ENCODE data around the gene SH3YL1.

SH3YL1 gene

DNA sequence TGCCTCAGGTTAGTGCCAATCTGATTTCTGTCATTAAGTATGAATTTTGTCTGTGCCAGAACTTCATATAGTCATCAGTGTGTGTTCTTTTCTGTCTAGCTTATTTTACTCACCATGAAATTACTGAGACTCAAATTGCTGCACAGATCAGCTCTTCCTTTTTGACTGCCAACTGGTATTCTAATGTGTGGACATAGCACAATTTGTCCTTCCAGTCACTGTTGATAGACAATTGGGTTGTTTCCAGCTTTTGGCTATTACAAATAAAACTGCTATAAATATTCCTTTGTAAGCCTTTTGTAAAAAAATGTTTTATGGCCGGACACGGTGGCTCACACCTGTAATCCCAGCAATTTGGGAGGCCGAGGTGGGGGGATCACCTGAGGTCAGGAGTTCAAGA is 7.7 kb downstream of the SH3YL1 start:
- DNase-seq, result no peak

DNA sequence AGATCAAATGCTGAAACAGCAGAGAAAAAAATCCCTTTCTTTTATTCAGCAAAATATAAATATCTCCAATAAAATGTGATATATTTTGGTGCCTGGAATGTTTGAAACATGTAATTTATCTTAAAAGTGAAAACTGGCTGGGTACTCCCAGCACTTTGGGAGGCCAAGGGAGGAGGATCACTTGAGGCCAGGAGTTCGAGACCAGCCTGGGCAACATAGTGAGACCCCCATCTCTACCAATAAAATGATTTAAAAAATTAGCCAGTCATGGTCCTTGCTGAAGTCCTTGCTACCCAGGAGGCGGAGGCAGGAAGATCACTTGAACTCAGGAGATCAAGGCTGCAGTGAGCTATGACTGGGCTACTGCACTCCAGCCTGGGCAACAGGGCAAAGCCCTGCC is 8.6 kb downstream of the SH3YL1 start:
- DNase-seq, result no peak

DNA sequence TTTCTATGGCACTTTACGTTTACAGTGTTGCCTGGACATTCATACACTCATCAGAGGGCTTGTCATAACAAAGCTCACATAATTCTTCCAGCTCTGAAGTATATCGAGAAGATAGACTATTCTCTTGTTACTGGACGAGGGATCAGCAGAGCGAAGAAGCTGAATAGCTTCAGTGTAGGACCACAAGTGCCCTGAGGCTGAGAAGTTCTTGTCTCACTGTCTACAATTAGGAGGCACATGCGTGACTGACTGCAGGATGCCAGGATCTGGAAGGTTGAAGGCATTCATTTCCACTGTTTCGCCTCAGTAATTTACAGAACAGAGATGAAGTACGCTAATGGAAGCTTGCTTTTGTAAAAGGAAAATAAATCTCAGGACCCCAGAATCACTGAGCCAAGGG is 9.6 kb downstream of the SH3YL1 start:
- no peak for DNase-seq

DNA sequence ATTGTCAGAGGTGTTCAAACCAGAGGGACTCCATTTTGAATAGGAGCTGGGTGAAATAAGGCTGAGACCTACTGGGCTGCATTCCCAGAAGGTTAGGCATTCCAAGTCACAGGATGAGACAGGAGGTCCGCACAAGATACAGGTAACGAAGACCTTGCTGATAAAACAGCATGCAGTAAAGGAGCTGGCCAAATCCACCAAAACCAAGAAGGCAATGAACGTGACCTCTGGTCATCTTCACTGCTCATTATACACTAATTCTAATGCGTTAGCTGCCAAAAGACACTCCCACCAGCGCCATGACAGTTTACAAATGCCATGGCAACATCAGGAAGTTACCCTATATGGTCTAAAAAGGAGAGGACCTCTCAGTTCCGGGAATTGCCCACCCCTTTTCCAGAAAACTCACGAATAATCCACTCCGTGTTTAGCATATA is 10.6 kb downstream of the SH3YL1 start:
- no peak for DNase-seq

DNA sequence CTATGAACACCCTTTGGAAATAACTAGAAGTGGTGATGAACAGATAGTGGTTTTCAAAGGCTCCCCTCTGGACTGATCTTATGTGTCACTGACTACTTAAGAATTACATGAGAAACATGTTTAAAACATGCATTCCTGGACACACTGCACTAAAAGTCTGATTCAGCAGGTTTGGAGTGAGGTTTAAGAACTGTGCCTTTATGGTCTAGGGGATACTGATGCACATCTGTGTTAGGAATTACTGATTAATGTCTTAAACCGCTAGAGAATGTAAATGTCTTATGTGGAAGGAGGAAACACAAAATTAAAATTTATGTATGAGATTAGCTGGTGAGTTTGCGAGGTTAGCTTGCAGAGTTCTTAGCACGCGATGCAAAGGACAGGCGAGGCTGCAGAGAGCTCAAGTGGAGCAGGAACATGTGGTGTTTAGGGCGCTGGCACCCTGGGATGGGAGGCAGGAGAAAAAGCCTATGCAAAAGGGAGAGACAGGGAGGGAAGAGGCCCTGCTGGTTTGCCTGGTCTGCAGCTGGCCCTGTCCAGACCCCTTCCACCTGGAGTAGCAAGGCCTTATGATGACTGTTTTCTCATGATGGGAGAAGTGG is 11.7 kb downstream of the SH3YL1 start:
- no peak for DNase-seq

DNA sequence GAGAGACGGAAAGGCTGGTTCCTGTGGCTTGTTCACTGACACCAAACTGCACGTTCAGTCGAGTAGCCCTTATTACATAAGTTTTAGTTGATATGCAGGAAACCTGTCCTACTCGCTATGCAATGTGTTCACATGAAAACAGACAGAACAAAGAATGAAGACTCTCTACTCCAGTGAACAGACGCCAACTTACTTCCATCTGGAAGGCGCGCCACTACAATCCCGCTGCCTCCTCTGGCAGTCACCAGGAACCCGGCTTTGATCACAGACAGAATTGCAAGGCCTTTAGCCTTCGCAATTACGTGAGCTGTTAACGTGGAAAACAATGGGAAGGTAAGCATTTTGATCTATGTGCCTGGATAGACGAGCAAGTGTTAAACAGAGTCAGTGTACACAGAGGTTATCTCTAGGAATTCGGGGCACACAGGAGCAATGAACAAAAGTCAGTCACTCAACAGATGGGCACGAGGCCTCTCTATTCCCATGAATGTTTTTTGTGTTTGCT is 14.2 kb downstream of the SH3YL1 start:
- DNase-seq, result no peak

DNA sequence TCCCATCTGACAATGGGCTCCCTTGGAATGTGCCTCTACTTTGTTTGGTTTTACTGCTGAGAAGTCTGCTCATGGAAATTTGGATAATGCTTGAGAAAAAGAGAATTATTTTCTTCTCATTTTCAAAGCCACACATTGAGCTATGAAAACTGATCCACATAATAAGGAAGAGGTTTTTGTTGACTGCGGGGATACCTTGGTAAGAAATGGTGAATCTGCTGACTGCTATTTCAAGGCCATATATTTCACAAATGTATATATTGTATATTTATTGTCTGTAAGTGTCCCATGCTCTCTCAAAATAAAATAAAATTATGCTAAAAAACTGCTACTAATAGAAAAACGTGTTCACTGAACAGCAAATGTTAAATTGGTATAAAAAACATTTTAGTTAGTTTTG is 15.1 kb downstream of the SH3YL1 start:
- DNase-seq, result no peak

DNA sequence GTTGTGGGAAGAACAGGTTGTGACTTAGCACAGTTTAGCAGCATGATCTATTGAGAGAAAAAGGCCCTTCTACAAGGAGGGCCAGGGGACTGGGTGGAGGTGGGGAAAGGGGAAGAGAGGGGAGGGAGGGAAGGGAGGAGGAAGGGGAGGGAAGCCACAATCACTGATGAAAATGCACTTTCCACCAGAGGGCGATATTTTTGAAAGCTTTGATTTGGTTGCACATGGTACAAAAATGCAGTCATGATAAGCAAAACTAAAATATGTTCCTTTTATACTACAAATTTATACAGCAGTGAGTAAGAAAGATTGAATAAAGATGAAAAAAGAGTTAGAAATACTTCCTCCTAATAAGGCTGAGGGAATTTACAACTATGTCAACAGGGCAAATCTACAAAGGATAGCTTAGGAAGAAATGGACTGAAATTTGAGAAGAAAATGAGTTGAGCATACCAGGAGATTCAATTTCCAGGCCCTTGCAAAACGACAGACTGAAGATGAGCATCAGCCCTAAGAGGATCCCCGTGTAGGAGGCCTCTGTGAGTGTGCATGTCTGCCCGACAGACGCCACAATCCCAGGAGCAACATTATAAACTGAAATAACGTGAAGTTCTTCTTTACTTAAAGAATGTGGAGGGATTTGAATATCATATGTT is 17.2 kb downstream of the SH3YL1 start:
- DNase-seq, result peak in 1 of 2 donors; percentile 46

DNA sequence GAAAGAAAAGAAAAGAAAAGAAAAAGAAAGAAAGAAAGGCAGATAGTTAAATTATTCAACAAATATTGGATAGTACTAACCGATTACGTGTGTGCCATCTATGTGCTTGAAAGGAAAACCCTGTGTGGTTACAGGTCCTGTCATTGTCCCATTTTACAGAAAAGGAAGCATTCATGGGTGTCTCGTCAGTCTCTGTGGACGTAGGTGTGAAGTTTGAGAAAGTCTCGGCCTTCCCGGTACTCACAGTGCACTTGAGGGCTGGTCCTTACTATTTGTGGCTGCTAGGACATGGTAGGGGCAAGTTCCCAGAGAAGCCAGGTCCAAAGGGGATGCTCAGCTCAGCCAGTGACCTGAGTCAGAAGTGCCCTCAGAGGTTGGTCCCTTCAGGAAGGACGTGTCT is 19.3 kb downstream of the SH3YL1 start:
- no peak for DNase-seq

DNA sequence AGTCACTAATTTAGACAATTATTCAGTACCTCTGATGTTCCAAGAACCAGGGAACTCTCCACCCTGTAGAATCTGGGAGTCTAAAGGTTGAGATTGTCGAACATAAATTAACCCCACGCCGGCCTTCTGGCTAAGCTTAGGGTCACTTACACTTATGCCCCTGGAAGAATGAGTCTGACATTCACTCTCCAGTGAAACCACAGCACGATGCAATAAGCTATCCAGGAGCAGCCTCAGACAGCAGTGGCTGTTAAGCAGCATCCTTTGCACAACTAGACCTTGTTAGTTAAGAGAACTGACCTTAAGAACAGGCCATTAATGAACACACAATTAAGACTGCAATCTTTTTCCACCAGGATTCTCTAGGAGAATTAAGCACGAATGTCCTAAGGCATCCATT is 25.0 kb downstream of the SH3YL1 start:
- DNase-seq, result no peak

DNA sequence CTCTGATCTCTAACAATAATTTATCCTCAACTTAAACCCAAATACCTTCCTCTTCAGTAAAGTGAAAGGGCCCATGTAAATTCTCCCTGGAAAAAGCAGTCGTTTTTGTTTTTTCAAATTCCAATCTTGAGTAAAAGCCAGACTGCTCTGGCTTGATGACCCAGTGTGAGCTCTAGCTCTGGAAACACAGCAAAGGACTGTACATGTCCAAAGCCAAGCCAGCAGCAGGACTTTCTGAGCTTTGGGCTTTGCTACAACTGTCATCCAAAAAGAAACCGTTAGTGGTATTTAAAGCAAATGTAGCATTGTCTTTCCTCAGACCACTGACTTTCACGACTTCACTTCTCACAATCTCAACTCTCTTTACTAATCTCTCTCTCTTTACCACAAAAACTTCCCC is 25.4 kb downstream of the SH3YL1 start:
- no peak for DNase-seq

DNA sequence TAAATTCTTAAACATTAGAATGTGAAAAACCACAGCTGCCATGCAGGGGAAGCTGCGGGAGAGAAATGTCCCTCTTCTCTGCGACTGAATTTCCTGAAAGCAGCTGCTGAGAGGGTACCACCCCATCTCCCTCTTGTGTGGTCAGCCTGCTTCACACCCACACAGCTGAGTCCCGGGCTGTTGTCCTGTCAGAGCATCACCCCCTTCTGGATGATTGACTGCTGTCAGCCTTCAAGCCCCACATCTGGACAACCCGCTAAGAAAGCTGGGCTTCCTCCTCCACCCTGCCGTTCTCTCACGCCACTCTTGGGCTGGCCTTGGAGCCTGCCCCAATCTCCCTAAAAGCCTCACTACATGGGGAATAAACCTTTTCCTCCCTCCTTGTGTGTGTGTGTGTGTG is 26.0 kb downstream of the SH3YL1 start:
- no peak for DNase-seq

DNA sequence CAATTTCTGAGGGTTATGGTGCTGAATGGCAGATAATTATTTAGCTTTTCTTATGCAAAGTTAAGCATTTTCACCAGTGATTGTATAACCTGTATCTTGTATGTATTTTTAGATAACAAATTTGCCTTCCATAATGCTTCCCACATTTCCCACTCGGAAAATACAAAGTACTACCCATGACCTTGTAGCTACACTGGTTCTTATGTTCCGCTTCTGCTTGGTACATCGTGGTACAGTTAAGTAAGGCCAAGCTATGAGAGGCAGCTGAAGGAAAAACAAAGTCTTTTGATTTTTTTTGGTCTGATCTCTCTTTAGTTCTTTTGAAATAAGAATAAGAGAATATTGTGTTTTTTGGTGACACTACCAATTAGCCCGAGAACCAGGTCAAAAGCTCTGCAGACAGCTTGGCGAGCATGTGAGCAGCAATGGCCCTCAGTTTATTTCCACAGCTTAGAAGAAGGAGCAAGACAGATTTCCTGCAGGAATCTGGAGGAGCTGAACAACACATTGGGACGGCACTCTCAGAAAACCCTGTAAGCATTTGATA is 26.8 kb downstream of the SH3YL1 start:
- no peak for DNase-seq

DNA sequence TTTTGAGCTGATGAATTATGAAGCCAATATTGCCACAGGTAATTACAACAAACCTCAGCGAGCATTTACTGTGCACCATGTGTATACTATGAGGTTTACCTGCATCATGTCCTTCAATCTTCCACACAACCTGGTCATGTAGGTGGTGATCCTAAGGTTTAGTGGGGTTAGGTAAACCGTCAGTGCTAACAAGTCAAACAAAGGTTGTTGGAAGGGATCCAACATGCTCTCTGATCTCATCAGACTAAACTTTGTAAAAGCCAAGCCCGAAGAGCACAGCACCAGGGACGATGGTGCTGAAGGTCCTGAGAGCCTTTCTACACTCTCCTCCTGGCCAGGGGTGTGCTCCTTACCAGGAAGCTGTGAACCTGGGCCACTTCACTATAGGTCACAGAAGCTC is 29.4 kb downstream of the SH3YL1 start:
- no peak for DNase-seq

DNA sequence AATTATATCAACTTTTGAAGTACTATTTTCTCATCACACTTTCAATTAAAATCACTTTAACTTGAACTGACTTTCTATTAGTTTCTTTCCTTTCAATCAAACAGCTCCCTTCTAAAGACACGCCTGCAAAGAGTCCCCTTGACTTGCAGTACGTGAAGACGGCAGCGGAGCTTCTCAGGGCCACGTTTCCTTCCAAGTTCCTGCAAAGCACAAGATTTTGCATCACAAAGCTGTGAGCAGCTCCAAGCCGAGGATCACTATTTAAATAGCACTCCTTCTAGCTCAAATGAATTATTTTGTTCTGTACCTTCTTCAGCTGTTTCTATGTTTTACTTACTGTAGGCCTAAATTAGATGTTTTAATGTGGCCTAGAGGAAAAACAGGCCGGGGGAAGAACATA is 30.8 kb downstream of the SH3YL1 start:
- no peak for DNase-seq

DNA sequence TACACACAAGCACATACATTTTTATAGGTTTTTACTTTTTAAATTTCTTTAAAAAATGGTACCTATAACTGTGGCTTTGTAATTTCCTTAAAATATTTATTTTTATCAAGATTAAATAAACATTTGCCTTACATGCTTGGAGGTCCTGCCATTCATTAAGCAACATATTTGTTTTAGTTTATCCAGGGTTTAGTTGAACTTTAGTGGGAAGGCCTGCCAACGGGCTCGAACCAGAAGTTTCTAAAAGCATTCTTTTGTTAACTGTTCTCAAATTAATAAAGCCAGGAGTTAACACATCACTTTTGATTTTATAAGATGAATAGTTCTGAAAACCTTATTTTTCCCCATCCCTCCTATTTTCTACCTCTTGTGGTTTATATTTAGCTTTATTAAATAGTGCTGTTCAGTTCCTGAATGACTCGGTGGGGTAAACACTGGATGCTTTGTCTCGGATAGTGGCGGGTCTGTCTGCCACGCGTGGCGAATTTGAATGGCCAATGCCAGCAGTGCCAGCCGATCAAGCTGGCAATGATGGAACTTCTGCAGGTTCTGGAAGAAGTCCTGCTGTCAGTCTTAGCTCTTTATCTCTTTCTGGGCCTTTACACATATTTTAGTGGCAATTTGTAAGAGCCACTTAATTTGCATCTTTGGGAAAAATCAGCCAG is 32.2 kb downstream of the SH3YL1 start:
- no peak for DNase-seq

DNA sequence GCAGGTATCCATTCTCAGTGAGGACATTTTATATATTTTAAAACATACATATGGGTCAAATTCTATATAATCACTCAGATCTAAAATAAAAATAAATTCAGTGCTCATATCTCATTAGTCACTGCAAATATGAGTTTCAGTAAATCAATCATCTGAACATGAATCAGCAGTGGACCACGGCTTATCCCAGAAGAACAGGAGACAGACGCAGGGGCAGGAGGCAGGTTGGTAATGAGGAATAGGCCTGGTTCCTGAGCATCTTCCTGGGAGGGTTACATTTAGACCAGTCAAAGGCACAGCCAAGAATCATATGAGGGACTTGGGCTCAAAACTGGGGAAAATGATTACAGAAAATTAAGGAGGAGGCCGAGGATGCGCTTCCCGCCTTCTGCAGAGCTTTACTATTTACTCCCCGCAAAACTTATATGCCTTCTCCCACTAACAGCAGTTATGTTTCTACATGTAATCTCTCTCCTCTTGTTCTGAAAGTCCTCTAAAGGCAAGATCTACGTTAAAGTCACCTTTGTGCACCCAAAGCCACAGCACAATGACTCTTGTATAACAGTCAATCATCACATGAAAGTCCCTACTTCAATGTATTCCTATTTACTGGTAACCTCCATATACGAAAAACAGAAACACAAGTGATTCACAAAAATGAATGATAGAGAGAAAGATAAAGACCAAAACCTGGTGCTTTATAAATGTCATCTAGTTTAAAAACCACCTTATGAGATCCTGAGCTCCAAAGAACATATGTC is 35.1 kb downstream of the SH3YL1 start:
- no peak for DNase-seq

DNA sequence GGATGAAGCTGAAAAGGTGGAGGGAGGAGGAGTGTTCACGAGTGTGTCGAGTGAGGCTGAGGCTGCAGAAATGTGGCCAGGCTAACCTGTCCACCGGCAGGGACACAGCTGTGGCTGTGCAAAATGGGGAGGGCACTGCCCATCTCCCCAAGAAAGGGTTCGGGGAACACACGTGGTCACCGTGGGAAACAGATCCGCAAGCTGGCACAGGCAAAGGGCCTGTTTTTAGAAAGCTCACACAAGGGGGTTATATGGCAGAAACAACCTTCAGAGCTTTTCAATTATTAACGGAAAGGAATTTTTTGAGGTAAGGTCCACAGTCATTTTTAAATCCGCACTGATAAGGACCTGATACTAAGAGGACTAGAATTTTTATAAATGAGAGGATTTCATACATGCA is 35.7 kb downstream of the SH3YL1 start:
- DNase-seq, result no peak

DNA sequence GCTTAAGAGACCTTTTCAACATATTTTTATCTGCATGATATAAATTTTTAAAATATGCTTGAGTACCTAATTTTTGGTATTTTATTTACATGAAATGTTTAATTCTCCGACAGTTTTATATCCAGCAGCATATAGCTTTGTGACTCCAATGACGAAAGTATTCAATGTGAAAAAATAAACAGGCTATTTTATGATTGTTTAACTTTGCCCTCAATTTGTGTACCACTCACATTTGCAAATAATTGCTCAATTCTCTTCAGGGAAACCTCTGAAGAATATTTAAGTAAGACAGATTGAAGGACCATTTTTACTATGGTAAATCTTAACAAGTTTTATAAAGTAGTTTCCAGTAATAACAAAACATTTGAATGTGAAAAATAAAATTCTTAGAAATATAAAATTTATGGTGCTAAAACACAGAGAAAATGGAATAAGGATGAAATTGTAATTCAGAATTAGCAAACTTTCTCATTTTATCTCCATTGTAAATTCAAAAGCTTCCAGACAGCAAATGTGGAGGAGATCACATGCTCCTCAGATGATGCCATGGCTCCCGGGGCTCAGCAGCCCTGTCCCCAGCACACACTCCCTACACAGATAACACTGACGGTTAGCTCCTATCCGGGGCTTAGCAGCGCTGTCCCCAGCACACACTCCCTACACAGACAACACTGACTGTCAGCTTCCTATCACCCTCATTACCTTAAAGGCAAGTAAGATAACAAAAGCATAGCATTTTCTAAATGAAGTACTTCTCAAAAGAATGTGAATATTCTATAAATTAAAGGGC is 39.7 kb downstream of the SH3YL1 start:
- DNase-seq, result no peak

DNA sequence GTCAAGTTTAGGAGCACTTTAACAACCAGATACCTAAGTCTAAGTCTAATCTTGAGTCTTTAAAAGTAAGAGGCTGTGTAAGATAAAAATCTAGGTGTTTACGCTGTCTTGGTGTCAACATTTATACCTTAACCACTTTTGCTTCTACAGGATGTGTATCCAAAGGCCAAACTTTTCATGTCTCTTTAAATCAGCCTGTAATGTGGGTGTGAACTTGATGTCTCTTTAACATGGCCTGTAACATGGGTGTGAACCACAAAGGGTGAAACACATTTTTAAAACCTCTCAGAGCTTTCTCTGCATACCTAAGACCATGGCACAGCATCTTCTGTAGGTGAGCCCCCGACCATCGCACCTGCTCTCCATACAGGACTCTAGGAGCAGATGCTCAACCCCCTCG is 40.4 kb downstream of the SH3YL1 start:
- DNase-seq, result no peak

DNA sequence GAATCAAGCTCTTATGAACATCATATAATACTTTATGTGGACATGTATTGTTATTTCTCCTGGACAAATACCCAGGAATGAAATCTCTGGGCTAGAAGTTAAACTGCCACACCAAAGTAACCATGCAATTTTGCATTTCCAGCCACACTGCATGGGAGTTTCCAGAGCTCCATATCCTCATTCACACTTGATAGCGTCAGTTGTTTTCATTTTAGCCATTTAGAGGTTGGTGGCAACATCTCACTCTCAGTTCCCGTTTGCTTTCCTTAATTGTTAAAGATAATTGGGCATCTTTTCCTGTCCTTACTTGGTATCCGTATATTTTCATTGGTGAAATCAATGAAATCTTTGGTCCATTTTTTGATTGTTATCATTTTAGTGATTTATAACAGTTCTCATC is 47.8 kb downstream of the SH3YL1 start:
- no peak for DNase-seq

DNA sequence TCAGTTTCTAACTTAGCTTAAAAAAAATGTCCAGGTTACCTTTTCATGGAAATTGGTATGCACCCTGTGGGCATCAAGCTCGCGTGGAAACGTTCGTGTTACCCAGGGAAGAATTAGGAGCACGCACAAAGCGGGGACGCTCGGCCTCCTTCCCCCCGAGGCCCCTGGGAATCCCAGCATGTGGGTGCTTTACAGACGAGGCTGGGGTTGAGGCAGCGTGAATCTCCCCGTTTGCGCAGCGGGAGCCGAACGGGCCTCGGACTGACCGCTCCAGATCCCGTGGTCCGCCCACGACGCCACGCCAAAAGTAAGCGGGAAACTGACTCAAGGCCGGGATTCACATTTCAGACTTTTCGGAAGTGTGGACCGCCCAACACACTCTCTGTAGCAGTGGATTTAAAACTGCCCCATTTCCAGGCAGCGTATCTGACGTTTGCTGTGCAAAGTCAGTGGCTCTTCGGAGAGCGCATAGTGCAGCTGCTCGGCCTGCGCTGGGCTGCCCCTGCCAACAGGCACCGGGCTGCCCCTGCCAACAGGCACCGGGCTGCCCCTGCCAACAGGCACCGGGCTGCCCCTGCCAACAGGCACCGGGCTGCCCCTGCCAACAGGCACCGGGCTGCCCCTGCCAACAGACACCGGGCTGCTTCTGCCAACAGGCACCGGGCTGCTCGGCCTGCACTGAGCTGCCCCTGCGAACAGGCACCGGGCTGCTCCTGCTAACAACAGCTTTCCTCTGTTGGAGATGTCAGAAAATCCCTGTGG is 49.7 kb downstream of the SH3YL1 start:
- no peak for DNase-seq
